A673 (cell line): ENCODE measurements around the gene METTL23. TPM values are rescaled to one million over a fixed set of nuclear protein-coding genes. Genes with fewer than 3 reads are reported as not detected.

Experiments used
- BruUV-seq: library from RNA; stranded (reverse); fragments of 400-500 nt; replicated peaks from 2 replicates; lab custom pipeline; 2021; lab: Mats Ljungman, UMichigan
- CTCF ChIA-PET: fragments of 300-600 bp; sonication (Branson Sonifier 250); formaldehyde crosslinking; loops from one replicate; lab custom pipeline; 2022; ENCODE audit warnings: antibody characterized with exemption; lab: Charles Lee
- POLR2A ChIA-PET: fragments of 300-600 bp; sonication (Branson Sonifier 250); formaldehyde crosslinking; loops from one replicate; lab custom pipeline; 2022; ENCODE audit warnings: antibody characterized with exemption; ENCODE audit not compliant: low non-redundant PET; lab: Charles Lee
- DNase-seq: peaks from one replicate; pipeline ENCODE4 v3.0.0-alpha.2; 2015; ENCODE audit warnings: low spot score
- H3K27ac ChIP-seq: fragments of 200-600 bp; sonication (generic); 2 replicates; pipeline ENCODE4 v1.5.1; 2016; ENCODE audit warnings: mixed run types, low read depth, mild to moderate bottlenecking, mixed read lengths, antibody characterized with exemption, low read length; ENCODE audit not compliant: poor library complexity, severe bottlenecking
- H3K27me3 ChIP-seq: fragments of 200-600 bp; sonication (generic); replicated peaks from 2 replicates; pipeline ENCODE4 v1.6.1; 2017; ENCODE audit warnings: mixed run types, low read depth, mild to moderate bottlenecking, mixed read lengths, antibody characterized with exemption, low read length; ENCODE audit not compliant: insufficient read depth, poor library complexity
- H3K36me3 ChIP-seq: fragments of 200-600 bp; sonication (generic); 2 replicates; pipeline ENCODE4 v1.6.1; 2016; ENCODE audit warnings: mixed run types, mild to moderate bottlenecking, mixed read lengths, antibody characterized with exemption, low read length; ENCODE audit not compliant: insufficient read depth, poor library complexity, severe bottlenecking
- H3K4me1 ChIP-seq: fragments of 200-600 bp; sonication (generic); 2 replicates; pipeline ENCODE4 v1.6.1; 2017; ENCODE audit warnings: mixed run types, mild to moderate bottlenecking, mixed read lengths, antibody characterized with exemption, low read length; ENCODE audit not compliant: insufficient read depth, poor library complexity, severe bottlenecking
- H3K4me3 ChIP-seq: fragments of 200-600 bp; sonication (generic); 2 replicates; pipeline ENCODE4 v1.5.1; 2016; ENCODE audit warnings: low read depth, mixed run types, mild to moderate bottlenecking, mixed read lengths, low read length; ENCODE audit not compliant: poor library complexity, severe bottlenecking
- H3K9me3 ChIP-seq: fragments of 200-600 bp; sonication (generic); 2 replicates; pipeline ENCODE4 v1.6.1; 2016; ENCODE audit warnings: mixed run types, low read depth, mild to moderate bottlenecking, mixed read lengths, antibody characterized with exemption, low read length; ENCODE audit not compliant: poor library complexity, severe bottlenecking
- EZH2 ChIP-seq: fragments of 200-600 bp; sonication (generic); IDR thresholded peaks from 2 replicates; pipeline ENCODE4 v1.6.1; 2017; ENCODE audit warnings: borderline replicate concordance, low read depth, mild to moderate bottlenecking, mixed read lengths, antibody characterized with exemption, low read length; ENCODE audit not compliant: poor library complexity, severe bottlenecking
- intact Hi-C: fragments of 100-400 bp; cut with micrococcal nuclease; formaldehyde crosslinking; loops from one replicate; pipeline ENCODE4 v1.10.0; 2022; ENCODE audit not compliant: unreplicated experiment
- total RNA-seq: library from RNA; stranded (reverse); gene quantifications from 2 replicates; pipeline ENCODE4 v1.2.3, GENCODE V29; 2021
- TF ChIP-seq, protein P1 (sequence below): fragments of 300-800, 200-600 bp; sonication (generic); conservative IDR thresholded peaks from 2 replicates; pipeline ENCODE4 v1.5.1; 2017; ENCODE audit warnings: low read depth, mild to moderate bottlenecking, antibody characterized with exemption, low read length, moderate library complexity, mixed read lengths

METTL23 gene
- total RNA-seq, 1 experiment from 2014 or later = 42.4 TPM

GRCh38 chr17:76758570-76758969 is 31.9 kb downstream of the METTL23 start:
- BruUV-seq = no TSS peak

GRCh38 chr17:76772842-76773525 is 46.3 kb downstream of the METTL23 start:
- CTCF ChIA-PET = interaction anchor here (0.6 to 0.7 kb wide), 2 partner anchors 18 to 465 kb away, joined by 3 to 8 read pairs; no protein-coding TSS in a partner anchor
- Histone ChIP-seq H3K4me3 (peak overlapping the region; percentile 25), H3K27ac (peak overlapping the region; percentile 74), H3K4me1 (peaks cover 15% of the 10 kb centered on the region), H3K36me3 (peaks cover 21% of the 10 kb centered on the region), H3K9me3 (no peaks in the 10 kb centered on the region), H3K27me3 (no peaks in the 10 kb centered on the region)
- peak; percentile 98 for DNase-seq
- intact Hi-C loops = no loop called here
- POLR2A ChIA-PET = interaction anchor here (0.5 kb wide), 1 partner anchor 568 kb away, joined by 4 read pairs; no protein-coding TSS in a partner anchor
- TF ChIP-seq, protein P1, sequence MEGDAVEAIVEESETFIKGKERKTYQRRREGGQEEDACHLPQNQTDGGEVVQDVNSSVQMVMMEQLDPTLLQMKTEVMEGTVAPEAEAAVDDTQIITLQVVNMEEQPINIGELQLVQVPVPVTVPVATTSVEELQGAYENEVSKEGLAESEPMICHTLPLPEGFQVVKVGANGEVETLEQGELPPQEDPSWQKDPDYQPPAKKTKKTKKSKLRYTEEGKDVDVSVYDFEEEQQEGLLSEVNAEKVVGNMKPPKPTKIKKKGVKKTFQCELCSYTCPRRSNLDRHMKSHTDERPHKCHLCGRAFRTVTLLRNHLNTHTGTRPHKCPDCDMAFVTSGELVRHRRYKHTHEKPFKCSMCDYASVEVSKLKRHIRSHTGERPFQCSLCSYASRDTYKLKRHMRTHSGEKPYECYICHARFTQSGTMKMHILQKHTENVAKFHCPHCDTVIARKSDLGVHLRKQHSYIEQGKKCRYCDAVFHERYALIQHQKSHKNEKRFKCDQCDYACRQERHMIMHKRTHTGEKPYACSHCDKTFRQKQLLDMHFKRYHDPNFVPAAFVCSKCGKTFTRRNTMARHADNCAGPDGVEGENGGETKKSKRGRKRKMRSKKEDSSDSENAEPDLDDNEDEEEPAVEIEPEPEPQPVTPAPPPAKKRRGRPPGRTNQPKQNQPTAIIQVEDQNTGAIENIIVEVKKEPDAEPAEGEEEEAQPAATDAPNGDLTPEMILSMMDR = no peak
- TF ChIP-seq EZH2 = no peak
- BruUV-seq = TSS peak; percentile 62

More at GRCh38 chr17:76758570-76758969, 31.9 kb downstream of the METTL23 start:
- Histone ChIP-seq H3K9me3 (no peaks in the 10 kb centered on the region), H3K27me3 (no peaks in the 10 kb centered on the region), H3K27ac (no peak overlapping the region), H3K4me1 (no peaks in the 10 kb centered on the region), H3K36me3 (peaks cover 4% of the 10 kb centered on the region), H3K4me3 (no peak overlapping the region)
- ChIA-PET CTCF (no interaction called here), POLR2A (no interaction called here)
- TF ChIP-seq, protein P1 = no peak
- no peak for TF ChIP-seq EZH2
- intact Hi-C loops = no loop called here
- DNase-seq = no peak

- no peak overlapping the region for H3K27ac ChIP-seq
- DNase-seq = no peak
- H3K36me3 ChIP-seq = peaks cover 23% of the 10 kb centered on the region
- H3K27me3 ChIP-seq = no peaks in the 10 kb centered on the region
- POLR2A ChIA-PET = interaction anchor here (0.6 kb wide), 1 partner anchor 106 kb away, joined by 3 read pairs; no protein-coding TSS in a partner anchor
- H3K4me3 ChIP-seq = no peak overlapping the region
- intact Hi-C loops = no loop called here
- H3K4me1 ChIP-seq = peaks cover 15% of the 10 kb centered on the region
- no peak for TF ChIP-seq EZH2
- TF ChIP-seq, protein P1 = no peak
- H3K9me3 ChIP-seq = no peaks in the 10 kb centered on the region
- no TSS peak for BruUV-seq
- CTCF ChIA-PET = no interaction called here
These were observed 48.5 kb downstream of the METTL23 start for GRCh38 chr17:76775021-76775600.
